Activated naive CD4-positive, alpha-beta T cell treated with anti-CD3 and anti-CD28 coated beads, Interleukin-2, amount 50 U/mL, for 72 hours (primary cell): ENCODE results near the gene LENG1. TPM values are rescaled to one million over a fixed set of nuclear protein-coding genes. Genes with fewer than 3 reads are reported as not detected.

Source experiments
- ATAC-seq, 2 donors: fragments of 150-1000 bp; cut with Tn5 transposase; 2 replicates each; pipeline ENCODE4 v1.10.0; 2021; ENCODE audit warnings: mild to moderate bottlenecking in 2 of 2, moderate library complexity in 2 of 2
- DNase-seq, 2 donors: peaks; one replicate each; pipeline ENCODE4 v3.0.0; 2021 to 2022; ENCODE audit warnings: low spot score in 2 of 2
- H3K27ac Mint-ChIP-seq, 2 donors: one replicate each; pipeline ENCODE4 v1.8.0; 2022; ENCODE audit warnings: mild to moderate bottlenecking in 2 of 2, mixed read lengths in 2 of 2
- H3K36me3 Mint-ChIP-seq, 2 donors: one replicate each; pipeline ENCODE4 v1.8.0; 2022; ENCODE audit warnings: mixed read lengths in 2 of 2
- H3K9me3 Mint-ChIP-seq, 2 donors: one replicate each; pipeline ENCODE4 v1.8.0; 2022; ENCODE audit warnings: mixed read lengths in 2 of 2
- total RNA-seq, 2 donors: library from RNA; stranded (reverse); gene quantifications; one replicate each; pipeline ENCODE4 v1.2.3, GENCODE V29; 2022

LENG1 gene
- total RNA-seq, 2 donors from 2014 or later = 3.5 to 6.1 TPM

GRCh38 chr19:54156490-54156889 lies 3.0 kb downstream of the LENG1 start:
- DNase-seq = no peak
- ATAC-seq = no peak
- H3K9me3 Mint-ChIP-seq = no peaks in the 10 kb centered on the region
- H3K36me3 Mint-ChIP-seq = peaks cover 15 to 30% of the 10 kb centered on the region in 2 donors
- peak overlapping the region; percentile 67 to 93 for H3K27ac Mint-ChIP-seq

GRCh38 chr19:54155694-54156093 lies 3.8 kb downstream of the LENG1 start:
- Mint-ChIP-seq H3K9me3 (no peaks in the 10 kb centered on the region), H3K27ac (peak overlapping the region in 1 of 2 donors; percentile 72), H3K36me3 (peaks cover 15 to 27% of the 10 kb centered on the region in 2 donors)
- ATAC-seq (no peak), DNase-seq (no peak)

- peaks cover 15 to 24% of the 10 kb centered on the region in 2 donors for H3K36me3 Mint-ChIP-seq
- ATAC-seq = no peak
- no peak for DNase-seq
- H3K27ac Mint-ChIP-seq = peak overlapping the region; percentile 68 to 70
- H3K9me3 Mint-ChIP-seq = no peaks in the 10 kb centered on the region
Observed at GRCh38 chr19:54154603-54155345, 4.7 kb downstream of the LENG1 start.

- no peak for DNase-seq
- ATAC-seq = no peak
Observed at GRCh38 chr19:54153731-54154326, 5.7 kb downstream of the LENG1 start.

GRCh38 chr19:54152878-54153524 lies 6.5 kb downstream of the LENG1 start:
- DNase-seq (no peak), ATAC-seq (no peak)
- Mint-ChIP-seq H3K27ac (peak overlapping the region in 1 of 2 donors; percentile 38), H3K9me3 (no peaks in the 10 kb centered on the region), H3K36me3 (peaks cover 12 to 24% of the 10 kb centered on the region in 2 donors)

More at GRCh38 chr19:54153731-54154326, 5.7 kb downstream of the LENG1 start:
- peaks cover 12 to 24% of the 10 kb centered on the region in 2 donors for H3K36me3 Mint-ChIP-seq
- peak overlapping the region; percentile 52 to 70 for H3K27ac Mint-ChIP-seq
- H3K9me3 Mint-ChIP-seq = no peaks in the 10 kb centered on the region

GRCh38 chr19:54152267-54152666 lies 7.3 kb downstream of the LENG1 start:
- ATAC-seq (no peak), DNase-seq (no peak)
- H3K27ac Mint-ChIP-seq = no peak overlapping the region
- no peaks in the 10 kb centered on the region for H3K9me3 Mint-ChIP-seq
- peaks cover 12 to 24% of the 10 kb centered on the region in 2 donors for H3K36me3 Mint-ChIP-seq

GRCh38 chr19:54151362-54152035 lies 8.0 kb downstream of the LENG1 start:
- ATAC-seq = no peak
- Mint-ChIP-seq H3K9me3 (no peaks in the 10 kb centered on the region), H3K27ac (peak overlapping the region in 1 of 2 donors; percentile 64), H3K36me3 (peaks cover 7 to 29% of the 10 kb centered on the region in 2 donors)
- no peak for DNase-seq

- no peak for ATAC-seq
- Mint-ChIP-seq H3K36me3 (peaks cover 0 to 28% of the 10 kb centered on the region in 2 donors), H3K9me3 (no peaks in the 10 kb centered on the region), H3K27ac (peak overlapping the region; percentile 25 to 90)
- DNase-seq = no peak
Observed at GRCh38 chr19:54149021-54149812, 10.3 kb downstream of the LENG1 start.

GRCh38 chr19:54148158-54148557 lies 11.4 kb downstream of the LENG1 start:
- H3K27ac Mint-ChIP-seq = no peak overlapping the region
- peaks cover 0 to 28% of the 10 kb centered on the region in 2 donors for H3K36me3 Mint-ChIP-seq
- DNase-seq (no peak), ATAC-seq (no peak)
- no peaks in the 10 kb centered on the region for H3K9me3 Mint-ChIP-seq

- Mint-ChIP-seq H3K36me3 (peaks cover 0 to 27% of the 10 kb centered on the region in 2 donors), H3K9me3 (no peaks in the 10 kb centered on the region), H3K27ac (peak overlapping the region in 1 of 2 donors; percentile 33)
- DNase-seq = no peak
- no peak for ATAC-seq
Observed at GRCh38 chr19:54147676-54148075, 11.8 kb downstream of the LENG1 start.

GRCh38 chr19:54145541-54146158 lies 13.9 kb downstream of the LENG1 start:
- no peaks in the 10 kb centered on the region for H3K9me3 Mint-ChIP-seq
- H3K27ac Mint-ChIP-seq = no peak overlapping the region
- H3K36me3 Mint-ChIP-seq = peaks cover 0 to 27% of the 10 kb centered on the region in 2 donors
- no peak for ATAC-seq
- DNase-seq = no peak

- Mint-ChIP-seq H3K27ac (peak overlapping the region in 1 of 2 donors; percentile 85), H3K9me3 (no peaks in the 10 kb centered on the region), H3K36me3 (peaks cover 11 to 37% of the 10 kb centered on the region in 2 donors)
- ATAC-seq (no peak), DNase-seq (no peak)
Observed at GRCh38 chr19:54142166-54142780, 17.2 kb downstream of the LENG1 start.

GRCh38 chr19:54141356-54141755 lies 18.2 kb downstream of the LENG1 start:
- DNase-seq (no peak), ATAC-seq (no peak)
- H3K27ac Mint-ChIP-seq = peak overlapping the region in 1 of 2 donors; percentile 85
- H3K36me3 Mint-ChIP-seq = peaks cover 11 to 31% of the 10 kb centered on the region in 2 donors
- H3K9me3 Mint-ChIP-seq = no peaks in the 10 kb centered on the region

GRCh38 chr19:54138489-54139256 lies 20.8 kb downstream of the LENG1 start:
- peaks cover 11 to 16% of the 10 kb centered on the region in 2 donors for H3K36me3 Mint-ChIP-seq
- ATAC-seq (no peak), DNase-seq (peak in 1 of 2 donors; percentile 21)
- peak overlapping the region; percentile 89 to 99 for H3K27ac Mint-ChIP-seq
- peaks cover 0 to 4% of the 10 kb centered on the region in 2 donors for H3K9me3 Mint-ChIP-seq
